GM18868 (cell line): ENCODE measurements around the gene CCDC13.

Experiments
- ATAC-seq: cut with Tn5 transposase; IDR thresholded peaks from one replicate; pipeline ENCODE4 v1.9.1; 2021; ENCODE audit warnings: mild to moderate bottlenecking, moderate library complexity; ENCODE audit not compliant: unreplicated experiment

Gene CCDC13

GRCh38 chr3:42799376-42799775 is 26.3 kb upstream of the CCDC13 start:
- no peak for ATAC-seq

- ATAC-seq: no peak
Measured at GRCh38 chr3:42796332-42796885, 23.4 kb upstream of the CCDC13 start.

DNA sequence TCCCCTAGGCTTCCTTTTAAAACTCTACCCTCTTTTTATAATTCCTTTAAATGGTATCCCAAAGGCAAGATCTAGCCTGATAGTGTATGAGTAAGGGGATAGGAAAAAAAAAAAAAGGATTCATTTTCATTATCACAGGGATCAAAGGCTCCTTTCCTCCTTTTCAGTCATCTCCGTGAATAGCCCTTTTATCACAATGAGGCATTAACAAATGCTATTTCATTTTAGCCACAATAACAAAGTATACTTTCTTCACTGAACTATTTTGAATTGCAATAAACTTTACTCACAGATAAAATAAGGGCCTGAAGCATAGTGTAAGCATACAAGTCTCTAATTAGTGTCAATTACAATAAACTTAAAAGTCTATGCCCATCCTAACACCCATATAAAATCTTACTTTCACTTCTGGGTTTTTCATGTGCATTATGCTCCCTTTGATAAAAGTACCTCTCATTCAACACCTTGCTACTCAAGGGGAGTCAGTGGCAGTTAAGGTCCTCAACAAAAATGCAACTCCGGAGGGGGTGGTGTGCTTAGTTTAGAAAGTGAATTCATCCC is 22.6 kb upstream of the CCDC13 start:
- ATAC-seq: no peak

DNA sequence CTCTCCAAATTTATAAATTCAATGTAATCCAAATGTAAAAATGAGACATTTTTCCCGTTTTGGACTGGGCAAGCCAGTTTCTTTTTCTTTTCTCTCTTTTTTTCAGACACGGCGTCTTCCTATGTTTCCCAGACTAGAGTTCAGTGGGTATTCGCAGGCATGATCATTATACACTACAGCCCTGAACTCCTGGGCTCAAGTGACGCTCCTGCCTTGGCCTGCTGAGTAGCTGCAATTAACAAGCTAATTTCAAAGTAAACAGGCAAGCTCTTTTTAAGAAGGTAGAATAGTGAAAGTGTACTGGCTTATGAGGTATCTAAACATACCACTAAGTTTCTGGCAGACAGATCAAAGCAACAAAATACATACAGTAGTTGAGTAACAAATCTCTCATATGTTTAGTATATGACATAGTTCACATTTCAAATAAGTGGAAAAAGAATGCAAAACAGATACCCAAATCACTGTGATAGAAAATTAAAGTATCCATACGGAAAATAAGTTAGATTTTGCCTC is 17.7 kb upstream of the CCDC13 start:
- ATAC-seq: no peak

DNA sequence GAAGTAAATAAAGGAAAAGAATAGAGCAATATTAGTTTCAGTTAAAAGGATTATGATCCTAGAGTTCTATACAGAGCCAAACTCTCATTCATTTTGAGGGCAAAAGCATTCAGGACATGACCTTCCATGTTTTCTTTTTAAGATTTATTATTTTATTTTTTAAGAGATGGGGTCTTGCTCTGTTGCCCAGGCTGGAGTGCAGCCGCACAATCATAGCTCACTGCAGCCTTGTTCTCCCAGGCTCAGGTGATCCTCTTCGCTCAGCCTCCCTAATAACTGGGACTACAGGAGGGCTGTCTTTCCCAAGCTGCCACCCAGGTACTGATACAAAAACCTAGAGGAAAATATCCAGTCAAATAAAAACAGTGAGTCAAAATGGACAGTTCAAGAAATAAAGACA is 13.6 kb upstream of the CCDC13 start:
- ATAC-seq: no peak

- no peak for ATAC-seq
Measured at GRCh38 chr3:42786212-42786611, 13.2 kb upstream of the CCDC13 start.

GRCh38 chr3:42780892-42781700 is 8.0 kb upstream of the CCDC13 start:
- ATAC-seq: peak; percentile 62

- ATAC-seq: no peak
Measured at GRCh38 chr3:42780398-42780797, 7.3 kb upstream of the CCDC13 start.

DNA sequence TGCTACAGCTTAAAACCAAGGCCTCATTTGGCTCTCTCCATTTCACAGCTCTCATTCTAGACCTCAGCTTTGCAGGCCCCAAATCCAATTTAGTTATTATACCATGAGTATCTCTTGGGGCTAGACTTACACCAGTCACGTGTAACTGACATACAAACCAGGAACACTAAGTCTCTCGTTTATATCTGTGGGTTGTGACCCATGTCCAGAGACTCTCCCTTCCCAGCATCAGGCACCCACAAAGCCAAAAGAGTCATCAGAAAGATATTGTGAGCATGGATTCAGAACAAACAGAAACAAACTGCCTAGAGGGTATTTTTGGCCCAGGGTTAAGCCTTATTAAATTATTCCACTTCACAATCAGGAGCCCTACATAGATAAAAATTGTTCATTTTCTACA is 5.6 kb upstream of the CCDC13 start:
- ATAC-seq: no peak

- peak; percentile 7 for ATAC-seq
Measured at GRCh38 chr3:42773409-42773751, 327 bp upstream of the CCDC13 start.

DNA sequence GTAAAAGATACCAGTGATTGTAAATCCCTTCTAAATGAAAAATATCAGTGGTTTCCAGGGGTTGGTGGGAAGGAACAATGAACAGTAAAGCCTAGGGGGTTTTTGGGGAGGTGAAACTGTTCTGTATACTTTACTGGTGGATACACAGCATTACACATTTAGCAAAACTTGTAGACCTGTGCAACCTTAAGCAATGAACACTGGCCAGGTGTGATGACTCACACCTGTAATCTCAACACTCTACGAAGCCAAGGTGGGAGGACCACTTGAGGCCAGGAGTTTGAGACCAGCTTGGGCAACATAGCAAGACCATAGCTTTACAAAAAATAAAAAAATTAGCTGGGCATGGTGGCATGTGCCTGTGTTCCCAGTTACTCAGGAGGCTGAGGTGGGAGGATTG is 1.8 kb downstream of the CCDC13 start:
- no peak for ATAC-seq

DNA sequence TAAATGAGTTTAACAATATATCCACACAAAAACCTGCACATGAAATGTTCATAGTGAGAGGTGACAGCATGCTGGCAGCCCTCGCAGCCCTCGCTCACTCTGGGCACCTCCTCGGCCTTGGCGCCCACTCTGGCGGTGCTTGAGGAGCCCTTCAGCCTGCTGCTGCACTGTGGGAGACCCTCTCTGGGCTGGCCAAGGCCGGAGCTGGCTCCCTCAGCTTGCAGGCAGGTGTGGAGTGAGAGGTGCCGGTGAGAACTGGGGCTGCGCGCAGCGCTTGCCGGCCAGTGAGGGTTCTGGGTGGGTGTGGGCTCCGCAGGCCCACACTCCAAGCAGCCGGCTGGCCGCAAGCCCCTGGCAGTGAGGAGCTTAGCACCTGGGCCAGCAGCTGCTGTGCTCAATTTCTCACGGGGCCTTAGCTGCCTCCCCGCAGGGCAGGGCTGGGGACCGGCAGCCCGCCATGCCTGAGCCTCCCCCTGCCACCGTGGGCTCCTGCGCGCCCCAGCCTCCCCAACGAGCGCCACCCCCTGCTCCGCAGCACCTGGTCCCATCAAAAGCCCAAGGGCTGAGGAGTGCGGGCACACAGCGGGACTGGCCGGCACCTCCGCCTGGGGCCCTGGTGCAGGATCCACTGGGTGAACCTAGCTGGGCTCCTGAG is 3.4 kb downstream of the CCDC13 start:
- ATAC-seq: no peak

GRCh38 chr3:42764561-42765295 is 8.3 kb downstream of the CCDC13 start:
- no peak for ATAC-seq

DNA sequence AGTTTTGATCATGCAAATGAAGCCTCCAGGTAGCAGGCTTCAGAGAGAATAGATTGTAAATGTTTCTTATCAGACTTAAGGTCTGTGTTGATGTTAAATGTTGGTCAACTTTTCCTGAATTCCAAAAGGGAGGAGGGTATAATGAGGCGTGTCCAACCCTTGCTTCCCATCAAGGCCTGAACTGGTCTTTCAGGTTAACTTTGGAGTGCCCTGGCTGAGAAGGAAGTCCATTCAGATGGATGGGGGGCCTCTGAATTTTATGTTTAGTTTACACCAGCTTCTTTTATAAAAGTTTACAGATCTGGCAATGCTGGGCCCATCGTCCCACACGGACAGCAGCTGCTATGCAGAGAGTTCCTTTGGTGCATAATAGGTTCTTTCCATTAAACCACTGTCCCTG is 8.9 kb downstream of the CCDC13 start:
- no peak for ATAC-seq

DNA sequence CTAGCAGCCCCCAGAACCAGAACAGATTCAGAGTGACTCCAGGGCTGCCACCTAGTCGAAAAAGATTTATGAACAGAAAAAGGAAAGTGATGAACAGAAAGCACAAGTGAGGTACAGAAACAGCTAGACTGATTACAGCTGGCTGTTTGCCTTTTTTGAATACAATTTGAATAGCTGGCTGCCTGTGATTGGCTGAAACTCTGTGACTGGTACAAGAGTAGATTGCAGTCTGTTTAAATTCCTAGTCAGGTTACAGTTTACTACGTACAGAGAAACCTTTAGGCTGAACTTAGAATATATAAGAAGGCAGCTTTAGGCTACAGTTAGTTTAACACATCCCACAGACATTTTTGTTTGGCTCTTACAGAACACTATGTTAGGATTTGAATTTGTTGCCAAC is 10.0 kb downstream of the CCDC13 start:
- no peak for ATAC-seq

DNA sequence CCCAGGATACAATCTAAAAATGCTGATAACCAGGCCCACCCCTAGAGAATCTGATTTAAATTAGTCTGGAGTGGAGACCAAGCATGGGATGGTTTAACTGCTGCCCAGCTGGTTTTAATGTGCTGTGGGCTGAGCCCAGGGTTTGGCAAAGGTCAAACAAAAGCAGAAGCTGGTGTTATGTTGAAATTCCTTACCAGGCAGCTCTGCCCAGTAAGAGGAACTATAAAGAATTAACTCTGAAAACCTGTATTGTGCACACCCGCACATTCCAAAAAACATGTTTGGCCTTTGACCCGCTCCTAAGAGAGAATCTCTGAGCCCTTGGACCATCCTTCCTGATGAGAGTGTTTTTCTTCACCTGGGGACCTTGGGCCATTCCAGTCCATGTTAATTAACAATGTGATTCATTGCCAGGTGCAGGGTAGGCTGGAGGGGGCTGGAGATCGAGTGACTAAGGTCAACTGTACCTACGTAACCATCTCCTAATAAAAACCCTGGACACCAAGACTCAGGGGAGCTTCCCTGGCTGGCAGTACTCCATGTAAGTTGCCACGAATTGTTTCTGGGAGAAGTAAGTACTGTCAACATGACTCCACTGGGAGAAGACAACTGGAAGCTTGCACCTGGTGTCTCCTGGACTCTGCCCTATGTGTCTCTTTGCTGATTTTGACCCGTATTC is 10.9 kb downstream of the CCDC13 start:
- no peak for ATAC-seq

- ATAC-seq: no peak
Measured at GRCh38 chr3:42758126-42758525, 14.9 kb downstream of the CCDC13 start.

DNA sequence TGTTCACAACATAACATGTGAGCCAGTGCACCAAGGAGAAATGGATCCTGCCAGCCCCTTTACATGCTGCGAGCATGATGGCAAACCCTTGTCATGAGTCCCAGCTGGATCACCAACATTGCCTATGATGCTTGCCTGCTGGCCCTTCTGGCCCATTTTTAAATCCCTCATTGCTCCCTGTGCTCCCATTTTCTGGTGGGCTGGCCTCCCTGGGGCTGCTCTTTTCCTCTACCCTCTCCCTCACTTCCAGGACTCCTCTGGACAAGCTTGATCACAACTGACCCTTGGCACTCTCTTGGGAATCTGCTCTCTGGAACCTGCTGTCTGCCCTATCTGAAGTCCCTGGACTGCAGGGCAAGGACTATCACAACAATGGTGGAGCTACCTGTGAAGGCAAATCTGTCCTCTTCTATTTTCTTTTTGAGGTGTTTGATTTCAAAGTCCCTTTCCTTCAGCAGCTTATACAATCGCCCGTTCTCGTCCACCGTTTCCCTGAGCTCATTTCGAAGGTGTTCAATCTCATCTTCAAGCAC is 16.3 kb downstream of the CCDC13 start:
- no peak for ATAC-seq

- ATAC-seq: no peak
Measured at GRCh38 chr3:42755681-42756578, 17.1 kb downstream of the CCDC13 start.
